RWPE1 (cell line): ENCODE results near the gene GAS6.
A peak's percentile ranks its signal among the peaks of the same experiment; 100 is the strongest.

Experiments
- CTCF ChIA-PET: fragments of 350-600 bp; sonication (Branson Sonifier 250); formaldehyde crosslinking; extraction: SDS; loops from one replicate; lab custom pipeline; 2021; lab: Yijun Ruan, JAX
- POLR2A ChIA-PET: fragments of 400-600 bp; formaldehyde crosslinking; extraction: SDS; loops from one replicate; lab custom pipeline; 2020; ENCODE audit warnings: antibody characterized with exemption; ENCODE audit not compliant: low non-redundant PET; lab: Yijun Ruan, JAX
- DNase-seq: peaks from one replicate; pipeline ENCODE4 v3.0.0; 2012; ENCODE audit warnings: low spot score
- H3K27ac ChIP-seq: fragments of 450-650 bp; 2 replicates; pipeline ENCODE4 v1.5.1; 2017
- TF ChIP-seq, protein P1 (sequence below): fragments of 450-650 bp; conservative IDR thresholded peaks from 2 replicates; pipeline ENCODE4 v1.5.1; 2017; ENCODE audit warnings: low read depth, mild to moderate bottlenecking

Gene GAS6

DNA sequence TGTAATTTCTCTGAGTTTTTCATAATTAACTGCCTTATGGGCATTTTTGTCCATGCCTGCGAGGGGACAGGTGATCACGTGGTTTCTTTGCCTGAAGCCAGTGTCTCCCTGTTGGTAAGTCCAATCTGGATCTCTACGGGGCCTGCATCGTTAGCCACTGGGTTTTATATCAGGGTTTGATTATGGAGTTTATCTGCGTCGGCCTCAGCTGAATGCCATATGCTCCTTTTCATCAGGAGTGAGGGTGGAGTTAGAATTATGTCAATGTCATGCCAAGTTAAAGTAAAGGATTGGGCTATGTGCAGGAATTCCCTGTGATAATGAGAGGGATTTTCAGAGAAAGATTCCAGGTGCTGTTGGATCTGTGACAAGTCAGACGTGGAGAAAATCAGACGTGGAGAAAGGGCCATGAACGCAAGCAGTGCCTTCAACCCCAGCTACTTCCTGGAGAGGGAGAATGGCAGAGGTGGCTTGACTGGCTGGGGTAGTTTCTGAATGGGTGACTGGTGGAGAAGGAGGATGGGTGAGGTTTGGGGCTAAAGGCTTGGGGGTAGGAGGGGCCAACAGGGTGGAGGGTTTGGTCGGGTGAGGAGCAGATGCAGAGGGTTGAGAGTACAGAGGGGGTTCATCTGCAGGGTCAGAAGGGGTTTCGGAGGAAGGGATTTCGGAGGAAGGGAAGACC is 80.5 kb downstream of the GAS6 start:
- ChIA-PET CTCF (no interaction called here), POLR2A (no interaction called here)

DNA sequence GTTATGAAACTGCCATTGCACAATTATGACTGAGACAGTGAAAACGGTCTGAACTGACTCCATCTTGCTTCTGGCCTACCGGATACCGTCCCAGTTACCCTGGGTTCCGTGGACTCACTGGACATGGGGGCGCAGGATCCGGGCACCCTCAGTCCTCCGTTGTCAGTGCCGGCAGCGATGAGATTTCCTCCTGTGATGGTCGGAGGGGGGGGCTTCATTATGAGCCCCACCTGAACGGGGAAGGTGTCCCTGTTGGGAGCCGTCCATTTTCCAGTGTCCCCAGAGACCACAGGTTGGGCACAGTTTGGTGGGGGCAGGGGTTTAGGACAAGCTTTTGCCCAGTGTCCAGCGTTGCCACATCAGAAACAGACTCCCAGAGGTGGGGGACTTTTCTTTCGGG is 81.4 kb downstream of the GAS6 start:
- no peak for DNase-seq
- TF ChIP-seq, protein P1, sequence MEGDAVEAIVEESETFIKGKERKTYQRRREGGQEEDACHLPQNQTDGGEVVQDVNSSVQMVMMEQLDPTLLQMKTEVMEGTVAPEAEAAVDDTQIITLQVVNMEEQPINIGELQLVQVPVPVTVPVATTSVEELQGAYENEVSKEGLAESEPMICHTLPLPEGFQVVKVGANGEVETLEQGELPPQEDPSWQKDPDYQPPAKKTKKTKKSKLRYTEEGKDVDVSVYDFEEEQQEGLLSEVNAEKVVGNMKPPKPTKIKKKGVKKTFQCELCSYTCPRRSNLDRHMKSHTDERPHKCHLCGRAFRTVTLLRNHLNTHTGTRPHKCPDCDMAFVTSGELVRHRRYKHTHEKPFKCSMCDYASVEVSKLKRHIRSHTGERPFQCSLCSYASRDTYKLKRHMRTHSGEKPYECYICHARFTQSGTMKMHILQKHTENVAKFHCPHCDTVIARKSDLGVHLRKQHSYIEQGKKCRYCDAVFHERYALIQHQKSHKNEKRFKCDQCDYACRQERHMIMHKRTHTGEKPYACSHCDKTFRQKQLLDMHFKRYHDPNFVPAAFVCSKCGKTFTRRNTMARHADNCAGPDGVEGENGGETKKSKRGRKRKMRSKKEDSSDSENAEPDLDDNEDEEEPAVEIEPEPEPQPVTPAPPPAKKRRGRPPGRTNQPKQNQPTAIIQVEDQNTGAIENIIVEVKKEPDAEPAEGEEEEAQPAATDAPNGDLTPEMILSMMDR, result no peak
- CTCF ChIA-PET, result no interaction called here
- peak overlapping the region; percentile 50; the same call in 1 of the 2 replicates for H3K27ac ChIP-seq
- POLR2A ChIA-PET, result no interaction called here

More for the DNA sequence above, 80.5 kb downstream of the GAS6 start:
- no peak for DNase-seq
- TF ChIP-seq, protein P1, result no peak
- peak overlapping the region; percentile 89 for H3K27ac ChIP-seq

DNA sequence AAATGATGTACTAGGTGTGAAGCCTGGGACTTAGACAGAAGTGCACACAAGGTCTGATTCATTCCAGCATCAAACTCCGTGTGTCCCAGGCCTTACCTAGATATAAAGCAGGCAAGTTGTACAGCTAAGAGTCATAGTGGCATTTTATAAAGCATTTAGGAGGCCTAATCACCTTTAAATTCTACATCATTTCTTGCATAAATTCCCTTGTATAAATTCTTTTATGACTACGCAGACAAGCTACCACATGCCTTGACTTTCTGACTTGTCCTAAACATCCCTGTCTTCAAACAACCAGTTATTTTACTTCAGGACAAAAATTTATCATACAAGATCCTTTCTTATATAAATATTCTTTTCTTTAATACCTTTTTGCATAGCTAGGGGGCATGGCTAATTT is 82.3 kb downstream of the GAS6 start:
- H3K27ac ChIP-seq, result no peak overlapping the region
- POLR2A ChIA-PET, result no interaction called here
- TF ChIP-seq, protein P1, result no peak
- CTCF ChIA-PET, result no interaction called here
- DNase-seq, result no peak

DNA sequence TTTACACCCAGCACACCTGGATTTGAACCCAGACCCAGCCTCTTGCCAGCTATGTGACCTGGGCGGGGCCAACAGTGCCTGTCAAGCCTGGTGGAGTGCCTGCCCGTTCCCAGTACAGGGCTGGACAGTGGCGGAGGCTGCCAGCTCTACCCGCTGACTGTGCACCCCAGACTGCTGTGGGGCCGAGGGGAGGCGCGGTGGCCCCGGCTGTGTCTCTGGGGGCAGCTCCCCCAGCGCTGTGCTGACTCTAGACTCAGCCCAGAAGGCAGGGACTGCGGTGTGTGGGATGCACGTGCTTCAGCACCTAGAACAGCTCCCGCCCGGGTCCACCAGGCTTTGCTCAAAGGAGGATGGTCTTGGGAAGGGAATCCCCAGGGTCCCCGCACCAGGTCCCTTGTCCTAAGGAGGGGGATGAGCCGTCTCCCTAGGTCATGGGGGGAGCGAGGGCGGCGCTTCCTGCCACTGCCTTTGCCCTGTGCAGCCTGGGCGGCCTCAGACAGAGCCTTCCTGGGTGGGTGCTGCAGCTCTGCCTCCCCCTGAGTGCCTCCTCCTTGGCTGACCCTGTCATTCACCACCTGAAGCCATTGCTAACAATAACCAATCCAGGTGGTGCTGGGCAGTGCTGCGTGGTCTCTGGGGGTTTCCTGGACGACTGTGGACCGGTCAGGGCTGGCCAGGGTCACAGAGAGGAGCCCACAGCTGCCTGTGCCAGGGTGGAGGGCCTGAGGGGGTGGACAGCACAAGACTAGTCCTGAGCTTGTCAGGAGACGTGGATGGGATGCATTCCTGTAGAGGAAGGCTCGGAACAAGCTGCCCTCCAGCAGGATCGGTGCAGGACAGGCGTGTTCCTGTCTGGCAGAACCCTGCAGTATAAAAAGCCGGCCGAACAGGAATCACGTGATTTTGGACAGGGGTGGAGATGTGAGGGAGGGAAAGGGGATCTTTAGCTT is 86.3 kb downstream of the GAS6 start:
- CTCF ChIA-PET, result no interaction called here
- no peak overlapping the region for H3K27ac ChIP-seq
- POLR2A ChIA-PET, result no interaction called here
- TF ChIP-seq, protein P1, result no peak
- peak; percentile 55 for DNase-seq

DNA sequence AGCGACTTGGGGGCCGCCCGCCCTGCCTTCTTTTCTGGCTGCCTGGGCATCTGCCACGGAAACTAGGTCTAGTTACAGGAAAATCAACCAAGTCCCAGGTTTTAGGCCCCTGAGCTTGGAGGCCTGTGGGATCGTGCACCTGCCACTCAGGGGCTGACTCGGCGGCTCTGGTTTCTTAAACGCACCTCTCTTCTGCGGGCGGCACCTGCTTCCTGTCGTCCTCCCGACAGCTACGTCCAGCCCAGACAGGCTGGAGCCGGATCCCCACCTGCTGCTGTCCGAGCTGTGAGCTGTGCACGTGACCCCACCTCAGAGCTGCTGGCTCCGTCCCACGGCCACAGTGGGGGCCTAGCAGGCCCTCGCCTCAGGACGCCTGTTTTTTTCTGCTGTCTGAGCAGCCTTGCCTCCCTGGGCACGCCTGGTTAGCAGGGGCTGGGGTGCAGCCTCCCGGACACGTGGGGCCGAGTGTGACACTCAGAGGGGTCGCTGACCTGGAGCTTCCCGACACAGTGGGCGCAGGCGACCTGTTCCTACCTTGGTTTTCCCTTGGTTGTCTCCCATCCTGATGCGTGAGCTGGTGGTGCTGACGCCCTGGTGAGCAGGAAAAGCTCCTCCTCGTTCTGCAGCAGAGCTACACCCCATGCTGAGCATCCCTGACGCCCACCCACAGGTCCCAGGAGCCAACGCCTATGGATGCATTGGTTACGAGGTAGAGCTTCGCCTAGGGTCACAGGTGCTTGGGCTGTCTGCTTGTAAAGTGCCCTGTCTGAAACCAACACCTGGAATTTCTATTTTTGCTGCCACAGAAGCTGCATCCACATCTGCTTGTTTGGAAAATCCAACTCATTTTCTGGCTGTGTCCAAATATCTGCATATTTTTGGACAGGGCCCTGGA is 87.4 kb downstream of the GAS6 start:
- TF ChIP-seq, protein P1, result no peak
- ChIA-PET CTCF (no interaction called here), POLR2A (no interaction called here)
- DNase-seq, result no peak
- no peak overlapping the region for H3K27ac ChIP-seq
